T-helper 1 cell (primary cell): ENCODE data around the gene ZNF532.
"Not testable (repeated sequence)": the region's sequence is repeated elsewhere in the genome, so short reads cannot be mapped to it uniquely, and the experiment has no call there.

ENCODE experiments used
- DNase-seq, 5 donors: peaks; one replicate each; pipeline ENCODE4 v3.0.0-alpha.2; 2012 to 2020
- total RNA-seq, 4 donors: gene quantifications; one replicate each; lab custom pipeline; 2026; lab: John Stamatoyannopoulos, UW

Gene ZNF532
- 7.1 to 40.8 (median 14.9) reads per million in 4 donors for total RNA-seq

- DNase-seq, result no peak
These were observed at the start of gene ZNF532 for GRCh38 chr18:58864146-58865032. TSS of gene ZNF532 (plus strand) at chr18:58864877. CDS start in a region left out here.

GRCh38 chr18:58819051-58819450 lies 45.6 kb upstream of the ZNF532 start:
- peak in 2 of 5 donors; percentile 21 to 62 for DNase-seq

- DNase-seq, result no peak
These were observed 44.4 kb upstream of the ZNF532 start for GRCh38 chr18:58820251-58820650.

- DNase-seq, result no peak
These were observed 41.7 kb upstream of the ZNF532 start for GRCh38 chr18:58822944-58823343.

- DNase-seq, result no peak
These were observed 41.3 kb upstream of the ZNF532 start for GRCh38 chr18:58823412-58823811.

GRCh38 chr18:58826926-58827325 lies 37.8 kb upstream of the ZNF532 start:
- not testable (repeated sequence) for DNase-seq

- DNase-seq, result no peak
These were observed 37.2 kb upstream of the ZNF532 start for GRCh38 chr18:58827428-58827827.

- no peak for DNase-seq
These were observed 36.8 kb upstream of the ZNF532 start for GRCh38 chr18:58827886-58828285.

GRCh38 chr18:58828399-58829121 lies 36.1 kb upstream of the ZNF532 start:
- DNase-seq, result no peak

- no peak for DNase-seq
These were observed 35.4 kb upstream of the ZNF532 start for GRCh38 chr18:58829263-58829662.

GRCh38 chr18:58829886-58830285 lies 34.8 kb upstream of the ZNF532 start:
- DNase-seq, result not testable (repeated sequence)

- DNase-seq, result no peak
These were observed 33.1 kb upstream of the ZNF532 start for GRCh38 chr18:58831606-58832005.

- DNase-seq, result no peak
These were observed 26.4 kb upstream of the ZNF532 start for GRCh38 chr18:58838165-58838860.

GRCh38 chr18:58838946-58839345 lies 25.7 kb upstream of the ZNF532 start:
- DNase-seq, result no peak

GRCh38 chr18:58842978-58843687 lies 21.5 kb upstream of the ZNF532 start:
- no peak for DNase-seq

GRCh38 chr18:58843688-58844035 lies 21.0 kb upstream of the ZNF532 start:
- DNase-seq, result no peak

- no peak for DNase-seq
These were observed 19.8 kb upstream of the ZNF532 start for GRCh38 chr18:58844871-58845270.

GRCh38 chr18:58845928-58846724 lies 18.6 kb upstream of the ZNF532 start:
- DNase-seq, result no peak

- no peak for DNase-seq
These were observed 17.1 kb upstream of the ZNF532 start for GRCh38 chr18:58847383-58848071.

GRCh38 chr18:58848685-58849084 lies 16.0 kb upstream of the ZNF532 start:
- no peak for DNase-seq
